NCI-H2171 treated with DMSO at 0.1 percent for 48 hours (cell line): ENCODE data around the gene MS4A7.
"Not testable (repeated sequence)": the region's sequence is repeated elsewhere in the genome, so short reads cannot be mapped to it uniquely, and the experiment has no call there.

Experiments
- DNase-seq: peaks from one replicate; lab custom pipeline; 2025; lab: John Stamatoyannopoulos, UW

MS4A7 gene, protein sequence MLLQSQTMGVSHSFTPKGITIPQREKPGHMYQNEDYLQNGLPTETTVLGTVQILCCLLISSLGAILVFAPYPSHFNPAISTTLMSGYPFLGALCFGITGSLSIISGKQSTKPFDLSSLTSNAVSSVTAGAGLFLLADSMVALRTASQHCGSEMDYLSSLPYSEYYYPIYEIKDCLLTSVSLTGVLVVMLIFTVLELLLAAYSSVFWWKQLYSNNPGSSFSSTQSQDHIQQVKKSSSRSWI

DNA sequence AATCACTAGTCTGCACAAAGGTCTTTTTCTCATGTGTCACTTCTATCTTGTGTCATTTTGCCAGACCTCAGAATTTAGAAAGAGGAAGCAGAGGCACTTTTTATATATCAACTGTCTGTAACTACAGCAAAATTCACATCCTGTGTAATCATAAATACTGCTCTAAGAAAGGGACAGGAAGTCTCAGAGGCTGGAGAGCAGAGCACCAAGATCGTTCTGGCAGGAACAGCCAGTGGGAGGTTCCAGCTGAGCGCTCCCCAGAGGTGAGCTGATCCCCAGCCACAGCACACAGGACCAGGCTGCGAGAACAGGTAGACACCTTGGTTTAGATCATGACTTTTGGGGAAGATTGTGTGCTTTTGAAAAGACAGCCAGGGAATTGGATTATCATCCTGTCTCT lies at the start of gene MS4A7:
Gene MS4A7, plus strand, starts transcription at position 179 of the 400 bp plus-strand sequence. CDS start 4,610 bp downstream, outside the sequence.
- no peak for DNase-seq

- DNase-seq: no peak
Measured at GRCh38 chr11:60332846-60333245, 45.5 kb upstream of the MS4A7 start.

DNA sequence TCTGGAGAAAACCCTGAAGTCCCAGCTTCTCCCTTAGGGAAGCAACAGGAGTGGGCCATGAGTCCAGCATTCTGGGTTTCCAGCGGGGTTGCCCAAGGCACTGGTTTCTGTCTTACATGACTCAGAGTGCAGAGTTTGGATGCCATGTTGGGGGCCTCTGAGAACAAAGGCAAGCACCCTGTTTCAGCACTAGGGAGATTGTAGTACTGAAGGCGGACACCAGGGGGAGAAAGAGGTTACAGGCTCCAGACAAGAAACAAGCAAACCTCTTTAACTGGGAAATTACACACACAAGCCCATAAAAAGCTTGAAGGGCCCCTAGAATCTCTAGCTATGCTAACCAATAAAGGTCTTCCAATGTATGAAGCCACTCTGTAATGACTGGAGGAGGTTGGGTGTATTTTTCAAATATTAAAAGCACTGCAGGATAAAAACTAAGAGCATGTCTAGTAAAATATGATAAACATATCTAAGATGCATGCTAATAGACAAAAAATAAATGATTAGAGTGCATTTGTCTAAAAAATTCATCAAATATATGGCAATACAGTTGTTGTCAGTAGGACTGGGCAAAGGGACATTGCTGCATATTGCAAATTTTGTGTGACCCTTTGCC lies 44.2 kb upstream of the MS4A7 start:
- DNase-seq: peak; percentile 55

- no peak for DNase-seq
Measured at GRCh38 chr11:60336767-60337391, 41.5 kb upstream of the MS4A7 start.

- DNase-seq: no peak
Measured at GRCh38 chr11:60338053-60338452, 40.3 kb upstream of the MS4A7 start.

DNA sequence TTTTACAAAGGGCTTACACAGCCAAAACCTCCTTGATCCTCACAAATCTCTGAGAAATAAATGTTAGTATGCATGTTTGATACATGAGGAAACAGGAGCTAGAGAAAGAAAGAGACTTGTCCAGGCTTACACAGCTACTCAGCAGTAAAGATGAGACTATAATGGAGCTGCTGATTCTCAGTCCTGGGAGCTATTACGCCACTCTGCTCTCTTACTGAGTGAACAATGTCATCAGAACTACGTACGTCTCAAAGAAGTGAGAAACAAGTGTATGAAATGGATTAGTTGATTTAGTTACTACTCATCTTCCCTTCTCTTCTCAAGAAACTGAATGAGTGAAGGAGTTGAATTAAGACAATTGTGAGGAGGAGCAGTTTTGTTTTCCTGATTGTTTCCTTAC lies 39.0 kb upstream of the MS4A7 start:
- DNase-seq: no peak

DNA sequence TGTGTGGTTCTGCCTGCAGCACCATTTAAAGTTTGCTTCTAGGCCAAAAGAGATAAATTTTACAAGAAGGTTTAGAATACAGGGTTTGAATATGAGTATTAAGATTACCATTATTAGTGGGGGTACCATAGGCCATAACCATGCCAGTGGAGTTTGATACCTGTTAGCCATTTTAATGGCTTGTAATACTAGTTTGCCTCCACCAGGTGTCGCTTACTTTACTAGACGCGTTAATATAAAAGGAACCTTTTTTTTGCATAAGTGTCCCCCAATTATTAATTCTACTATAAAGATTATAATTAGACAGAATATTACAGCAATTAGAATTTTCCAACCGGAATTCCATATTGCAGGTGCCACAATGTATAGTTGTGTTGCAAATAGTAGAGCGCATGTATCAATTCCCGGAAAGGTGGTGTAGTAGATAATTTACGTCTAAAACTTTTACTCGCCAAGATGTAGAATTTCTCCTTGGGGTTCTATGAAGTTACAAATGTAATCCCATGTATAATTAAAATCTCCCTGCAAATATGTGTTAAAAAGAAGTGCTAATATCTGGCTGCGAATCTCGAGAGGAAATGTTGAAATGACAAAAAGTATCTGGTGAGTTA lies 35.1 kb upstream of the MS4A7 start:
- DNase-seq: no peak

- DNase-seq: no peak
Measured at GRCh38 chr11:60344146-60344545, 34.2 kb upstream of the MS4A7 start.

DNA sequence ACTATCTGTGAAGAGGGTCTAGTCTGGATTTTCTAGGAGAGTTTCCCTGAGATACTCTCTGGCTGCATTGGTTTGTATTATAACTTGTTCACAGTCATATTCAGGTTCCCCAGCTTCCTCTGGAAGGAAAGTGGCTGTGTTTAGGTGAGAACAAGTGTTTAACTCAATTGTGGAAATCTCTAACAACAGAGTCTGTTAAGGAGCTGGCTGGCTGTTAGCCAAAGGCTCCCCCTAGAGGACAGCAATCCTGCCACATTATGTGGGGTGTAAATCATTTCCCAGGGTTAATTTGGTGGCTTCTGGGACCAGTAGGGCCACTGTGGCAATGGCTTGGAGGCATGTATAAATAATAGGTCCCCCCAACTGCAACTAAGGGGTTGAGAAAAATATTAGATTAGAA lies 32.8 kb upstream of the MS4A7 start:
- no peak for DNase-seq

DNA sequence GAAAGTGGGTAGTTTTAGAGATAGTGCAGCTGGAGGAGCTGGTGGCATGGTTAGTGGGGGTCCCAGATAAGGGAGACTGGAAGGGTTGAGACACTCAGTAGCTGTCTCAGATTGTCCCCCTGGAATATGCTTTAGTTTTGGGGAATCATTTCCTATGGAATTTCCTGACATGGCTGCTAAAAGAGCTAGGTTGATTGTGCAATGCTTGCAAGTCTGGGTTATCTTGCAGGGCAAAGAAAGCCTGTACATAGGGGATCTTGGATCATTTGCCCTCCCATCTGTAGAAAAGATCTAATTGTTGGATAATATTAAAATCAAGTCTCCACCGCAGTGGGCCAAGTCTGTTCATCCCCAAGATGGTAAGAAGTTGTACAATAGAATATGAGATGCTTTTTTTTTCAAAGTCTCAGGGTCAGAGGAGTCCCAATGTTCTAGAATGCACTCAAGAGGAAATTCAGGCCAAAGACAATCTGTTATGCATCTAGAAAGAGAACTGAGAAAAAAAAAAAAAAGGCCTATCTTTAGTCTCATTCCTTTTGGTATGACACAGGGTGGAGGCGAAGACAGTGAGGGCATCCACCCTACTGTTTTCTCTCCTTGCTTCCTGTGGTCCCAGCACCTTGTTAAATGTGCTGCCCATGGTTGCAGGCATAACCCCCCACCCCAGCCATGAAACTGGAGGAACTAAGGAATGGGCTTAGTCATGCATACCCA lies 31.1 kb upstream of the MS4A7 start:
- no peak for DNase-seq

DNA sequence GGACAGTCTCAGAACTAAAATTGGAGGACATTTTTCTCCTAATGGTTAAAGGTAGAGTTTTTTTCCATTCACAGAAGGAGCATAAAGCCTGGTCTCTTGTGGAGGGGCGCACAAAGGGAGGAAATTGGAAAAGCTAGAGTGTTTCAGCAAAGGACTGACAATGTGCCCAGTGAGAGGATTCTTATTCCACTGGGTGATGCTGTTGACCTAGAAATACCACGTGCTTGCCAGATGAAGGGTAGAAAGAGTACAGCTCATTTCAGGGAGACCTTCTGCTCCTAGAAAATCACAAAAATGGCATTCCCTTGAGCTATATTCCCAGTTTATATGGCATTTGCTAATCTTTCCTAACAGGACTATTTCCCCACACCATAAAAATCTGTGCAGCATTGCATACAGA lies 30.2 kb upstream of the MS4A7 start:
- DNase-seq: no peak

DNA sequence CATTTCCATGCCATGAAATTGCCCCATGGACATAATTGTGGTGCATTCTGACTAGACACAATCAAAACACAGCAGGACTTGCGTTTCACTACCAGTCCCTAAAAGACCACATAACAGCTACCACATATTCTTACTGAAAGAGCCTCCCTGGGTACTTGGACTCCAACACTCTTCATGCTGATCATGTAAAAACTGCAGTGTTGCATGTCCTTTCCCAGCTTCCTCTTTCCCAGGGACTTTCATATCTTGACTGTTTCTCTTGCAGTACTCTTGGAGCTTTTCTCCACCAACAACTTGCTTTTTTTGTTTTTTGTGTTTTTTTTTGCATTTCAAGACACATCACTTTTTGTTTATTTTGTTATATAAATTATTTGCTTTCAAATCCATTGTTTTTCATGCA lies 28.3 kb upstream of the MS4A7 start:
- no peak for DNase-seq

DNA sequence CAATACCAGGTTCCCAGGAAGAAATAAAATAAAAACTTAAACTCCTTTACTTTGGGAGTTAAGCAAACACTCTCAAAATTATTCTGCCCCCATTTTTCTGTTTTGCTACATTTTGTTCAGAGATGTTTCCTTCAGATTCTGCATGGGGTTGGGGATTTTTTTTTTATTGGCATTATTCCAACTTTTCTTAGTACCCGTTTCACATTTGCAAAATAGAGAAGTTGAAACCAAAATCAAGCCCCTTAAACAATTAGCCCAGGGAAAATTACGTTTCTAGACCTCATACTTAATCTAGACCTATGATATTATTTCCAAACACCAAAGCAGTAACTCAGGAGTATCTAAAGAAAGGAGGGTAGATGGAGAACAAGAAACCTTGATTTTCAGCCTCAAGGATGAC lies 20.6 kb upstream of the MS4A7 start:
- DNase-seq: no peak

- DNase-seq: no peak
Measured at GRCh38 chr11:60360621-60361020, 17.7 kb upstream of the MS4A7 start.

- DNase-seq: no peak
Measured at GRCh38 chr11:60362241-60362640, 16.1 kb upstream of the MS4A7 start.

DNA sequence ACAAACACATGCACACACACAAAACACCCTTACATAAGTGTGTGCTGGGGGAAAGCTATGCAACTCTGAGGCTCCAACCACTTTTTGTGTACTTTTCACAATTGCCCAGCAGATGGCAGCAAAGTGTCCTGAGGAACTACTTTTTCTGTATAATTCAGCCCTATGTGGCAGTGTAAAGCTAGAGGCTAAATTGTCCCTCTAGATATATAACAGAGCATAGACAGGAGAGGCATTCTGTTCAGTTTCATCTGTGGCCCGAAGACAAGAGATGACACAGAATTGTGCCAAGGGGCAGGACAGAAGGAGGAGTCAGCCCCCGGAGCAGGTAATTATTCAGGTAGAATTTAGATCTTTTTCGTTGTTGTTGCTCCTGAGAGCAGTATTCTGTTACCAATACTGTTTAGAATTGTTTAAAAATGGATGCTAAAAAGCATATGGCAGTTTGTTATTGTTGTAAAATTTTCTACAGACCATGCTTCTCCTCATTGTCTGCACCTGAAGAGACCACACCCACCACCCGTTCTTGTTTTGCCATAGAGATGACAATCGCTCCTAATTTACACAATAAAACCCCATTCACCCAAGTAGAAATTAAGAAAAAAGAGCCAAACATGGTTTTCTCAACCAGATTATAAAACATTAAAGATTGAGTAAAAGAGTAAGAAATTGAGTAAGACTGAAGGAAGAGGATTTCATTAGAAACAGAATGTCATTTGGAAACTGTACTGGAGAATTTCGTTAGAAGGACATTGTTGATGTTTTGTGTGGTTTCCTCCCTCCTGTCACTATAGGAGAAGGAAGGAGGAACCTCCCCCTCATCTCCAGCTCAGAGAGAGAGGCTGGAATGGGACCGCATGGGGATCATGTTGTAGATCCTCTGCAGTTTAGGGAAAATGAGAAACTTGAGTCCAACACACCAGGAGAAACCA lies 14.5 kb upstream of the MS4A7 start:
- DNase-seq: peak; percentile 56

DNA sequence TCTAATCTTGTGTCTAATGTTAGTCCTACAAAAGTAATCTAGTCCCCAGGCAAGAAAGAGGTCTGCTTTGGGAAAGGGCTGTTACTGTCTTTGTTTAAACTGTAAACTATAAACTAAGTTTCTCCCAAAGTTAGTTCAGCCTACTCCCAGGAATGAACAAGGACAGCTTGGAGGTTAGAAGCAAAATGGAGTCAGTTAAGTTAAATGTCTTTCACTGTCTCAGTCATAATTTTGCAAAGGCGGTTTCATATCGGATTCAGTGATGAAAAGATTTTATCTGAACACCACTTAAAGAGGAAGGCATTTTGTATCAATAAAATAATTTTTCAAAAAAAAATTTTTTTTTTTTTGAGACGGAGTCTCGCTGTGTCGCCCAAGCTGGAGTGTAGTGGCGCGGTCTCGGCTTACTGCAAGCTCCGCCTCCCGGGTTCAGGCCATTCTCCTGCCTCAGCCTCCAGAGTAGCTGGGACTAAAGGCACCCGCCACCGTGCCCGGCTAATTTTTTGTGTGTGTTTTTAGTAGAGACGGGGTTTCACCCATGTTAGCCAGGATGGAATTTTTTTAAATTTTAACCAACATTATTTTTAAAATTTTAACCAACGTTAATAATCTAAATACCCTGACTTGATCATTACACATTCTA lies 11.9 kb upstream of the MS4A7 start:
- not testable (repeated sequence) for DNase-seq

DNA sequence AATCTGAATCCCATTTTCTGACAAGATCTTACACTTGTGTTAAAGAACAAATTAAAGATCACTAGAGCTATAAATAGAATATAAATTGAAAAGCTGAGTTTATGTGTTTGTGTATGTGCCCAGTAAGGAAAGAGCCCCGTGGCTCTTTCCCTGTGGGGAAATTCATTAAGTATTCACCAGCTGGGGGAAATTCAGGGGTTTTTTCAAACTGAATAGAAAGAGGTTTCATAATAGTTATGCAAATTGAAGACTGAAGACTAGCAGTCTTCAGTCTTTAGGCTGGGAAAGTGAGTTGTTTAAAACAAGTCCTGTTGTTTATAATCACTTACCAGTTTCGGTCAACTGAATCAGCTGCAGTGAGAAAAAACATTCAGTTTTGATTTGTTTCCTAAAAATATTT lies 11.3 kb upstream of the MS4A7 start:
- DNase-seq: no peak

- no peak for DNase-seq
Measured at GRCh38 chr11:60367896-60368295, 10.4 kb upstream of the MS4A7 start.

DNA sequence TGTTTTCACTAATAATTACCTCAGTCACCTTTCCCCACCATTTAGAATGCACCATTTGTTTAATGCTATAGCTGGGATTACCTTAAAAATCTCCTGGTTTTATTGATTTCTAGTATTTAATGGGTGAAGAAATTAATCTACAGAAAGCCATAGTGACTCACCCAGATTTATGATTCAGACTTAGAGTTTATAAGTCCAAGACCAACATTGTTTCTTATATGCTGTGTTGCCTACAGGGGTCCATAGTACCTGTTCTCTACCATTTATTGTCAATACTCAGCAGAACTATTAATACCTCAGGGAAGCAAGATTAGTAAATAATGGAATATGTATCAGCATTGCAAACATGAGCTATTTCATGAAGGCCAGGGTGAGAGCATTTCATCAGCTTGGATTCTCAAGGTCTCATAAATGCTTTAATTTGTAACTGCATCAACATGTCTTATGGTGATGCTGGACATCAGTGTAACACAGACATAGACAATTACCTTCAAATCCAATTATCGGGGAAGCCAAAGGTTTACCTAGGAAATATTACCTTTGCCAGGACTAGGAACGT lies 8.0 kb upstream of the MS4A7 start:
- DNase-seq: no peak
